Endodermal cell (in vitro differentiated cells): Measurements from ENCODE around the gene MAN2B1. TPM values are rescaled to one million over a fixed set of nuclear protein-coding genes. Genes with fewer than 3 reads are reported as not detected.

Source experiments
- DNase-seq: peaks from one replicate; pipeline ENCODE4 v3.0.0-alpha.2; 2017
- H3K27ac ChIP-seq: 2 replicates; pipeline ENCODE4 v1.5.1; 2013; ENCODE audit warnings: mild to moderate bottlenecking, low read depth, low read length, moderate library complexity
- H3K27me3 ChIP-seq: 2 replicates; pipeline ENCODE4 v1.6.1; 2013; ENCODE audit warnings: mild to moderate bottlenecking, low read length, moderate library complexity; ENCODE audit not compliant: insufficient read depth, control insufficient read depth, poor library complexity, severe bottlenecking
- H3K36me3 ChIP-seq: 2 replicates; pipeline ENCODE4 v1.7.0; 2013; ENCODE audit warnings: mild to moderate bottlenecking, low read length, moderate library complexity; ENCODE audit not compliant: control insufficient read depth, insufficient read depth
- H3K4me1 ChIP-seq: one replicate; pipeline ENCODE4 v1.7.0; 2013; ENCODE audit warnings: low read length; ENCODE audit not compliant: control insufficient read depth, insufficient read depth
- H3K4me3 ChIP-seq: 2 replicates; pipeline ENCODE4 v1.5.1; 2013; ENCODE audit warnings: mild to moderate bottlenecking, low read length, moderate library complexity
- H3K9ac ChIP-seq: 2 replicates; pipeline ENCODE4 v1.6.1; 2013; ENCODE audit warnings: mild to moderate bottlenecking, low read length, moderate library complexity; ENCODE audit not compliant: poor library complexity, severe bottlenecking; ENCODE audit errors: extremely low read depth
- H3K9me3 ChIP-seq: 2 replicates; pipeline ENCODE4 v1.6.1; 2013; ENCODE audit warnings: mild to moderate bottlenecking, low read length, moderate library complexity; ENCODE audit not compliant: control insufficient read depth
- H3K27ac Mint-ChIP-seq: 2 replicates; pipeline ENCODE4 v1.8.0; 2020; ENCODE audit warnings: mixed read lengths
- H3K27me3 Mint-ChIP-seq: 2 replicates; pipeline ENCODE4 v1.8.0; 2021; ENCODE audit warnings: mild to moderate bottlenecking, mixed read lengths; ENCODE audit not compliant: insufficient read depth
- H3K36me3 Mint-ChIP-seq: 2 replicates; pipeline ENCODE4 v1.8.0; 2020; ENCODE audit warnings: low read depth, mixed read lengths
- H3K4me1 Mint-ChIP-seq: 2 replicates; pipeline ENCODE4 v1.8.0; 2020; ENCODE audit warnings: mixed read lengths
- H3K4me3 Mint-ChIP-seq: 2 replicates; pipeline ENCODE4 v1.8.0; 2020; ENCODE audit warnings: mild to moderate bottlenecking, moderate library complexity, mixed read lengths
- H3K9me3 Mint-ChIP-seq: 2 replicates; pipeline ENCODE4 v1.8.0; 2020; ENCODE audit warnings: mild to moderate bottlenecking, mixed read lengths
- WGBS, 2 experiments: methylation state at CpG; one replicate each; pipeline versions ENCODE4 v1.1.5 to v1.1.7; 2013; ENCODE audit warnings: missing lambda C conversion rate in 2 of 2, mixed read lengths in 1 of 2; ENCODE audit not compliant: insufficient coverage in 1 of 2, insufficient read length in 1 of 2; 5-methylcytosine and 5-hydroxymethylcytosine counted together
- total RNA-seq, 2 donors: library from RNA; stranded (reverse); fragmentation: NEBNext Ultra II Directional in 1 of 2; extraction: Animal tissue kit (Norgen Biotek cat#: 25700) in 1 of 2; gene quantifications; 2 replicates in 1 of 2; 3 replicates in 1 of 2; pipeline ENCODE4 v1.2.1, GENCODE V29; 2021
- TF ChIP-seq, protein P1 (sequence below): fragments of 200-600 bp; sonication (generic); conservative IDR thresholded peaks from 2 replicates; pipeline ENCODE4 v1.5.0; 2021; ENCODE audit warnings: antibody characterized with exemption, mild to moderate bottlenecking

The MAN2B1 gene
- total RNA-seq, 2 donors from 2014 or later, result 101 to 113 TPM

DNA sequence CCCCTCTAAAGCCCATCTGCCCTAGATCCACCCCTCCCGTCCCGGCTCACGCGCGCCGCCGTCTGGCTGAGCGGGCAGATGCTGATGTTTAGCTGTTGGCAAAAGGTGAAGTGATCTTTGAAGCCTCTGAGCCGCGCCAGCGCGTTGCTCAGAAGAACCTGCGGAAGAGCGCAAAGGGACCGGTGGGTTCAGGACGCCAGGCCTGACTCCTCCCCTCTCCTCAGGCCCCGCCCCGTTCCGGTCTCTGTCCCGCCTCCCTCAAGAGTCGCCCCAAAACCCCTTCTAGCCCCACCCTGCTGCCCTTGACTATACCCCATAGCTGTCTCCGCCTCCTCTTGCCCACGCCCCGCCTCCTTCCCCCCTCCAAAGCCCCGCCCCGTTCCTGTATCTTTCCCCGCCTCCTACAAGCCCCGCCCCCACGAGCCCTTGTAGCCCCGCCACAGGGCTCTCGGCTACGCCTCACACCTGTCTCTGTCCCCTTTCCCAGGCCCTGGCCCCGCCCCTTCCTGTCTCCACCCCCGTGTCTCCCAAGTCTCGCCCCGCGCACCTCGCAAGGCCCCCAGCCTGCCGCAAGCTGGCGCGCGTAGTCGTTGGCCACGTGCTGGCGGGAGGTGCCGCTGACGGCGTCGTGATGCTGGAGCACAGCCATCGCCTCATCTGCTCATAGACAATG, 9.5 kb downstream of the MAN2B1 start:
- H3K4me1 ChIP-seq, result no peaks in the 10 kb centered on the region
- WGBS, 2 experiments, result 94 to 97% methylated on average over 19 to 47 of the region's 50 CpGs
- H3K27me3 ChIP-seq, result no peaks in the 10 kb centered on the region
- Mint-ChIP-seq H3K4me1 (no peaks in the 10 kb centered on the region), H3K27me3 (no peaks in the 10 kb centered on the region), H3K36me3 (peaks cover 59% of the 10 kb centered on the region), H3K4me3 (no peak overlapping the region), H3K9me3 (no peaks in the 10 kb centered on the region), H3K27ac (no peak overlapping the region)
- no peak overlapping the region for H3K9ac ChIP-seq
- H3K27ac ChIP-seq, result no peak overlapping the region
- H3K9me3 ChIP-seq, result no peaks in the 10 kb centered on the region
- H3K4me3 ChIP-seq, result no peak overlapping the region
- DNase-seq, result peak; percentile 92
- peaks cover 47% of the 10 kb centered on the region for H3K36me3 ChIP-seq
- TF ChIP-seq, protein P1, sequence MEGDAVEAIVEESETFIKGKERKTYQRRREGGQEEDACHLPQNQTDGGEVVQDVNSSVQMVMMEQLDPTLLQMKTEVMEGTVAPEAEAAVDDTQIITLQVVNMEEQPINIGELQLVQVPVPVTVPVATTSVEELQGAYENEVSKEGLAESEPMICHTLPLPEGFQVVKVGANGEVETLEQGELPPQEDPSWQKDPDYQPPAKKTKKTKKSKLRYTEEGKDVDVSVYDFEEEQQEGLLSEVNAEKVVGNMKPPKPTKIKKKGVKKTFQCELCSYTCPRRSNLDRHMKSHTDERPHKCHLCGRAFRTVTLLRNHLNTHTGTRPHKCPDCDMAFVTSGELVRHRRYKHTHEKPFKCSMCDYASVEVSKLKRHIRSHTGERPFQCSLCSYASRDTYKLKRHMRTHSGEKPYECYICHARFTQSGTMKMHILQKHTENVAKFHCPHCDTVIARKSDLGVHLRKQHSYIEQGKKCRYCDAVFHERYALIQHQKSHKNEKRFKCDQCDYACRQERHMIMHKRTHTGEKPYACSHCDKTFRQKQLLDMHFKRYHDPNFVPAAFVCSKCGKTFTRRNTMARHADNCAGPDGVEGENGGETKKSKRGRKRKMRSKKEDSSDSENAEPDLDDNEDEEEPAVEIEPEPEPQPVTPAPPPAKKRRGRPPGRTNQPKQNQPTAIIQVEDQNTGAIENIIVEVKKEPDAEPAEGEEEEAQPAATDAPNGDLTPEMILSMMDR, result peak; percentile 39

GRCh38 chr19:12655546-12655945, 11.0 kb downstream of the MAN2B1 start:
- Mint-ChIP-seq H3K36me3 (peaks cover 65% of the 10 kb centered on the region), H3K27ac (no peak overlapping the region), H3K4me3 (no peak overlapping the region)

DNA sequence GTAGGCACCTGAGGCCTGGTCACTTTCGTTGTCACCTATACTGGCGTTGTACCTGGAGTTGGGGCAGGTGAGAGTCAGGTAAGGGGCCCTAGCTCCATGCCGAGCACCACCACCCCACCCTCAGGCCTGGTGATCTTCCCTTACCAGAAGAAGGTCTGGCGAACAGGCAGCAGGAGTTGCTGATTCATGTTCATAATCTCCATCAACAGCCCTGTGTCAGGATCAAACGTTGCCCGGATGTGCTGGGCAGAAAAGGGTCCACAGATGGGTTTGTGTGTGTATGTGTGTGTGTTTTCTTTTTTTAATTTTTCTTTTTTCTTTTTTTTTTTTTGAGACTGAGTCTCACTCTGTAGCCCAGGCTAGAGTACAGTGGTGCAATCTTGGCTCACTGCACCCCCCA, 14.3 kb downstream of the MAN2B1 start:
- 96 to 100% methylated on average over 2 to 5 of the region's 6 CpGs for WGBS, 2 experiments
- Histone ChIP-seq H3K4me1 (no peaks in the 10 kb centered on the region), H3K27me3 (no peaks in the 10 kb centered on the region), H3K9me3 (no peaks in the 10 kb centered on the region), H3K9ac (no peak overlapping the region), H3K27ac (no peak overlapping the region), H3K4me3 (no peak overlapping the region), H3K36me3 (peaks cover 18% of the 10 kb centered on the region)
- H3K36me3 Mint-ChIP-seq, result peaks cover 59% of the 10 kb centered on the region
- H3K27me3 Mint-ChIP-seq, result no peaks in the 10 kb centered on the region
- no peaks in the 10 kb centered on the region for H3K4me1 Mint-ChIP-seq
- no peak overlapping the region for H3K4me3 Mint-ChIP-seq
- peaks cover 1% of the 10 kb centered on the region for H3K9me3 Mint-ChIP-seq
- TF ChIP-seq, protein P1, result no peak
- no peak overlapping the region for H3K27ac Mint-ChIP-seq
- DNase-seq, result no peak

More at GRCh38 chr19:12655546-12655945, 11.0 kb downstream of the MAN2B1 start:
- no peak overlapping the region for H3K9ac ChIP-seq
- H3K4me1 ChIP-seq, result no peaks in the 10 kb centered on the region
- H3K27ac ChIP-seq, result no peak overlapping the region
- H3K36me3 ChIP-seq, result peaks cover 35% of the 10 kb centered on the region
- no peaks in the 10 kb centered on the region for H3K9me3 ChIP-seq
- TF ChIP-seq, protein P1, result no peak
- Mint-ChIP-seq H3K27me3 (no peaks in the 10 kb centered on the region), H3K4me1 (no peaks in the 10 kb centered on the region), H3K9me3 (peaks cover 1% of the 10 kb centered on the region)
- no peaks in the 10 kb centered on the region for H3K27me3 ChIP-seq
- no peak for DNase-seq
- WGBS, 2 experiments, result 97 to 98% methylated on average over 8 of the region's 8 CpGs
- H3K4me3 ChIP-seq, result no peak overlapping the region
